ENCODE measurements around the gene NMD3.

The NMD3 gene

DNA sequence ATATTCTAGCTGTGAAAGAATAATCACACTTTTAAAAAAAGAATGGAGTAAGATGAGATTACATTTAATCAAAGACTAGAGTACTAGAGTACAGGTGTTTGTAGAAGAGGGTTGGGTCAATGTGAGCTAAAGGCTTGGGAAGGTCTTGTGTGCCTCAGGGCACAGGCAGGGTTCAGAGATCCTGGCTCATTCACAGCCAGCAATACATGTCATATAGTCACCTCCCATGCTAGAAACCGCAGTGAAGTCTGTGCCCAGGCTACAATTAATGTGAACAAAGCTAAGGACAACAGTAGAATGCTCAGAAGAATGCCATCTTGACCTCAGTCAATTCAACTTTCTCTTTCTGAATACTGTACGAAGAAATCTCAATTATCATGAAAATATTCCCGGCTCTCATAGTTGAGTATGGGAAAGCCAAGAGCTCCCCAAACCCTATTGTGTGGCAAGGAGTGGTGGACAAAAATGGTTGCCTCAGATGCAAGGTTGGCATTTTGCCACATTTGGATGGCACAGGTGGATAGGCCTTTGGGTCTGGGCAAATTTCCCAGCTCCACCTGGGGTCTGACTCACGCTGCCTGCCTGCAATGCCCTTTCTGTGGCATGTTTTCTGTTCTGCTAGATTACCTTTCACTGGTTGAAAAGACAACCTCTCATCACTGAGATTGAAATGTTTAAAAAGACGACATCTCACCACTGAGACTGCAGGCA lies 70.2 kb downstream of the NMD3 start:
- DNase-seq, result no peak

- DNase-seq, result no peak
Observed at GRCh38 chr3:161293381-161293780, 72.3 kb downstream of the NMD3 start.

DNA sequence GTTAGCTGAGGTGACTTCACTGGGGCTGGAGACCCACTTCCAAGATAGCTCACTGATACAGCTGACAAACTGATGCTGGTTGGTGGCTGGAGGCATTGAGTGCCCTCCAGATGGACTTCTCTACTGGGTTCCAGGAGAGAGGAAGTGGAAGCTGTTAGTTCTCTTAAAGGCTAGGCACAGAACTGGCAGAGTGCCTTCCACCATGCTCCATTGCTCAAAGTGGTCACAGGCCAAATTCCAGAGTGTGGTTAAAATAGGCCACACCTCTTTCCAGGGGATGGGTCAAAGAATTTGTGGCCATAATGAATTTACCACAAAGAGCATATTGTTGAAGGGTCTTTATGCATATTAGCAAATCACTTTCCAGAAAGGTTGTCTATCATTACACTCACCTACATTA lies 74.2 kb downstream of the NMD3 start:
- DNase-seq, result no peak

GRCh38 chr3:161296814-161297213 lies 75.7 kb downstream of the NMD3 start:
- no peak for DNase-seq
